Stimulated activated CD4-positive, alpha-beta T cell treated with anti-CD3 and anti-CD28 coated beads, Interleukin-12 subunit alpha, Interleukin-12 subunit beta, amount 100 ng/mL, for 24 hours (primary cell): Measurements from ENCODE around the gene ABCA7.

Experiments used
- DNase-seq, 2 experiments: peaks; one replicate each; pipeline ENCODE4 v3.0.0-alpha.2; 2020; ENCODE audit warnings: low read depth in 2 of 2

The ABCA7 gene, protein sequence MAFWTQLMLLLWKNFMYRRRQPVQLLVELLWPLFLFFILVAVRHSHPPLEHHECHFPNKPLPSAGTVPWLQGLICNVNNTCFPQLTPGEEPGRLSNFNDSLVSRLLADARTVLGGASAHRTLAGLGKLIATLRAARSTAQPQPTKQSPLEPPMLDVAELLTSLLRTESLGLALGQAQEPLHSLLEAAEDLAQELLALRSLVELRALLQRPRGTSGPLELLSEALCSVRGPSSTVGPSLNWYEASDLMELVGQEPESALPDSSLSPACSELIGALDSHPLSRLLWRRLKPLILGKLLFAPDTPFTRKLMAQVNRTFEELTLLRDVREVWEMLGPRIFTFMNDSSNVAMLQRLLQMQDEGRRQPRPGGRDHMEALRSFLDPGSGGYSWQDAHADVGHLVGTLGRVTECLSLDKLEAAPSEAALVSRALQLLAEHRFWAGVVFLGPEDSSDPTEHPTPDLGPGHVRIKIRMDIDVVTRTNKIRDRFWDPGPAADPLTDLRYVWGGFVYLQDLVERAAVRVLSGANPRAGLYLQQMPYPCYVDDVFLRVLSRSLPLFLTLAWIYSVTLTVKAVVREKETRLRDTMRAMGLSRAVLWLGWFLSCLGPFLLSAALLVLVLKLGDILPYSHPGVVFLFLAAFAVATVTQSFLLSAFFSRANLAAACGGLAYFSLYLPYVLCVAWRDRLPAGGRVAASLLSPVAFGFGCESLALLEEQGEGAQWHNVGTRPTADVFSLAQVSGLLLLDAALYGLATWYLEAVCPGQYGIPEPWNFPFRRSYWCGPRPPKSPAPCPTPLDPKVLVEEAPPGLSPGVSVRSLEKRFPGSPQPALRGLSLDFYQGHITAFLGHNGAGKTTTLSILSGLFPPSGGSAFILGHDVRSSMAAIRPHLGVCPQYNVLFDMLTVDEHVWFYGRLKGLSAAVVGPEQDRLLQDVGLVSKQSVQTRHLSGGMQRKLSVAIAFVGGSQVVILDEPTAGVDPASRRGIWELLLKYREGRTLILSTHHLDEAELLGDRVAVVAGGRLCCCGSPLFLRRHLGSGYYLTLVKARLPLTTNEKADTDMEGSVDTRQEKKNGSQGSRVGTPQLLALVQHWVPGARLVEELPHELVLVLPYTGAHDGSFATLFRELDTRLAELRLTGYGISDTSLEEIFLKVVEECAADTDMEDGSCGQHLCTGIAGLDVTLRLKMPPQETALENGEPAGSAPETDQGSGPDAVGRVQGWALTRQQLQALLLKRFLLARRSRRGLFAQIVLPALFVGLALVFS (N-terminal part only)

DNA sequence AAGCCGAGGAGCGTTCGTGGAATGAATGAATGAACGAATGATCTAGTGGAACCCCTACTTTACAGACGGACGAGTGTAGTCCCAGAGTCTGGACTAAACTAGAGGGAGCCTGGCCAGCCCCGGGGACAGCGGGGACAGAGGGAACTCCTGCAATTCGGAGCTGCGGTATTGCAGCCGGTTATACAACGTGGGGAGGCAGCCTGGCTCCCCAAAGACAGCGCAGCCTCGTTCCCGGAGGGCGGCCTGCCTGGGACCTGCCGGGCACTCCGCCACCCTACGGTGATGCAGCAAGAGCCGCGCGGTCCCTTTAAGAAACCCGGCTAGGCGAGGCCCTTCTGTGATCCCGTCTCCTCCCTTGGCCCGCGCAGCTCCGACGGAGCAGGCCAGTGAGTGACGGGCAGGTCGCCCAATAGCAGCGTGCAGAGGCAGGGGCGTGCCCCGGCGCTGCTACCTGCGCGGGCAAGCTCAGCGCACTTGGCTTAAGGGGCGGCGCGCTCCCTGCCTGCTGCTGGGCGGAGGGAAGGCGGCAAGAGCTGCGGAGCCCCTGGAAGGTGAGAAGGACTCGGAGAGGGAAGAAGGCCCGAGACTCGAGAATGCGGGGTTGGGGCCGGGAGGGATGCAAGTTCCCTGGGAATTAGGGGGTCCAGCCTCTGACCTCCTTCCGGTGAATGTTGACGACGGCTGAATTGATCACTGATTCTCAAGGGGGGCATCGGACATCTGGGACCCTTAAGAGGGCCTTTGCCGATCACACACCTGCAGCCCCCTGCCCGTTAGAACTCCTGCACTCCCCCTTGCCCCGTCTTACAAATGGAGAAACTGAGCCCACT lies at the start of gene ABCA7:
Gene ABCA7 (plus strand): TSS at position 462 of the 830 bp plus-strand sequence. CDS start 1,255 bp downstream, outside the sequence.
- DNase-seq: peak; percentile 98 to 100

DNA sequence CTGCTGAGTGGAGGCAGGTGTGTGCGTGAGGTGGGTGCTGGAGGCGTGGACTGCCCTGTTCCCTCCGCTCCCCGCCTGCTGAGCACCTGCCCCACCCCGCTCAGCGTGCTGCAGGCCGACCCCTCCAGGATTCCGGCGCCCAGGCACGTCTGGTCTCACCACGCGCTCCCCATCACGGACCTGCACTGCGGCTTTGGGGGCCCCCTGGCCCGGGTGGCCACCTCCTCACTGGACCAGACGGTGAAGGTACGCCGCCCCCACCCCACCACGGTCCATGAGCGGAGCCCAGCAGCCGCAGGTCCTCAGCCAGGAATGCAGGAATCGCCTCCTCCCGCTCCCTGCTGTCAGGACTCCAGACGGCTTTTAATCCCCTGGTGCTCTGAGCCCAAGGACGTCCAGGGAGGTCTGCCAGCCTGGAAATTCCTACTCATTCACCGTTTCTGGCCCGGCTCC lies 49.8 kb upstream of the ABCA7 start:
- no peak for DNase-seq

DNA sequence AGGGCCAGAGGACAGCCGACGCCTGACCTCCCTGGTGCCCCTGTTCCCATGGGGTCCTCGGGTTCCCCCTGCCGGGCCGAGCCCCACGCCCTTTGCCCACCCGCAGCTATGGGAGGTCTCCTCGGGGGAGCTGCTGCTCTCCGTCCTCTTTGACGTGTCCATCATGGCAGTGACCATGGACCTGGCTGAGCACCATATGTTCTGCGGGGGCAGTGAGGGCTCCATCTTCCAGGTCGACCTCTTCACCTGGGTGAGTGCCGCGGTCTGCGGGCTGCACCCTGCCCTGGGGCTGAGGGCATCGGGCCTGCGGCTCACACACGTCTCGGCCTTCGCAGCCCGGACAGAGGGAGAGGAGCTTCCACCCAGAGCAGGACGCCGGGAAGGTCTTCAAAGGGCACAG lies 49.2 kb upstream of the ABCA7 start:
- no peak for DNase-seq

DNA sequence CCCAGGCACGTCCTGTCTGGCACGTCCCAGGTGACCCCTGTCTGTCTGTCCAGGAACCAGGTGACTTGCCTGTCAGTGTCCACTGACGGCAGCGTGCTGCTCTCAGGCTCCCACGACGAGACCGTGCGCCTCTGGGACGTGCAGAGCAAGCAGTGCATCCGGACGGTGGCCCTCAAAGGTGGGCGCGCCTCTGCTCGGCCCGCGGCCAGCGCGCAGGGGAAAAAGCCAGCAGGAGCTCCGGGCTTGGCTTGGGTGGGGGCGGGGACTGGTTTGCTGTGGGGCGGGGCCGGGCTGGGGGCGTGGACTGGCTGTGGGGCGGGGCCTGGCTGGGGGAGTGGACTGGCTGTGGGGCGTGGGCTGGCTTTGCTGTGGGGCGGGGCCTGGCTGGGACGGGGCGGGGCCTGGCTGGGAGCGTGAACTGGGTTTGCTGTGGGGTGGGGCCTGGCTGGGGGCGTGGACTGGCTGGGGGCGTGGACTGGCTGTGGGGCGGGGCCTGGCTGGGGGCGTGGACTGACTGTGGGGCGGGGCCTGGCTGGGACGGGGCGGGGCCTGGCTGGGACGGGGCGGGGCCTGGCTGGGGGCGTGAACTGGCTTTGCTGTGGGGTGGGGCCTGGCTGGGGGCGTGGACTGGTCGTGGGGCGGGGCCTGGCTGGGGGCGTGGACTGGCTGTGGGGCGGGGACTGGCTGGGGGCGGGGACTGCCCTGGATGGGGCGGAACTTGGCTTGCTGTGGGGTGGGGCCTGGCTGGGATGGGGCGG lies 48.6 kb upstream of the ABCA7 start:
- DNase-seq: peak; percentile 41 to 52

DNA sequence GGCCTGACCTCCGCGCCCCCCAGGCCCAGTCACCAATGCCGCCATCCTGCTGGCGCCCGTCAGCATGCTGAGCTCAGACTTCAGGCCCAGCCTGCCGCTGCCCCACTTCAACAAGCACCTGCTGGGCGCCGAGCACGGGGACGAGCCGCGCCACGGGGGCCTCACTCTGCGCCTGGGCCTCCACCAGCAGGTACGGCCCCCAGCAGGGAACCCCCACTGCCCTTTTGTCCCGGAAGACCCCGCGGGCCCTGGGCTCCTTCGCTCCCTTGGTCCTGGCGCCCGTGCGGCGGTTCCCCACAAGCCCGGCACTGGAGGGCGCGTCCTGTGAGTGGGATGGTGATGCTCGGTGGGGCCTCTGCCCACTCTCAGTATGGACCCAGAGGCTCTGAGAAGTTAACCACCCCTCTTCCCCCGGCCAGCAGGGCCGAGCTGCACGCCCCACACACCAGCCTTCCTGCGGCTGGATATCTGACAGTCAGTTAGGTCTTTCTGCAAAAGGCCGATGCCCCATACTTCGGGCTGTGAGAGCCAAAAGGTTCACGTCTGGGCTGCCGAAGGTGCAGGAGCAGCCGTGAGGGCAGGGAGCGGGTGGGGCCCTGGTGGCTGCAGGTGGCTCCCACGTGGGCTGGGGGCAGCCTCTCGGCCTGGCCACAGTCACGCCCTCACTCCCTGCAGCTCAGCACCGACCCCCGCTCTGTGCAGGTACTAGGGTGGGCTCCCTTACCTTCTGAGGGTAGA lies 47.8 kb upstream of the ABCA7 start:
- DNase-seq: no peak

DNA sequence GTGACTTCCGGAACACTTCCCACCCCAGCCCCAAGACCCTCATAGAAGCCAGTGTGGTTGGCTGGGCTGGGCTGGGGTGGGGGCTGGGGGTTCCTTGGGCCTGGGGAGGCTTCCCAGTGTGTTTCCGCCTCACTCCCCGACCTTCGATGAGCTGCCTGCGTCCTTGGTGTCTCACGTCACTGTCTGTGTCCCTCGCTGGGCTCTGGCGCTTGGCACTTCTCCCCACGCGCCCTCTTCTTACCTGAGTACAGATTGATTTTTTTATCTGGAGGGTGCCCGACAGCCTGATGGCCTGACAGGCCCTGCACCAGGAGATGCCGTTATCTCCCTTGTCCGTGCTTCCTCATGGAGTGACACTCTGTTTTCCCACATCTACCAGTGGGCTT lies 47.2 kb upstream of the ABCA7 start:
- DNase-seq: no peak

DNA sequence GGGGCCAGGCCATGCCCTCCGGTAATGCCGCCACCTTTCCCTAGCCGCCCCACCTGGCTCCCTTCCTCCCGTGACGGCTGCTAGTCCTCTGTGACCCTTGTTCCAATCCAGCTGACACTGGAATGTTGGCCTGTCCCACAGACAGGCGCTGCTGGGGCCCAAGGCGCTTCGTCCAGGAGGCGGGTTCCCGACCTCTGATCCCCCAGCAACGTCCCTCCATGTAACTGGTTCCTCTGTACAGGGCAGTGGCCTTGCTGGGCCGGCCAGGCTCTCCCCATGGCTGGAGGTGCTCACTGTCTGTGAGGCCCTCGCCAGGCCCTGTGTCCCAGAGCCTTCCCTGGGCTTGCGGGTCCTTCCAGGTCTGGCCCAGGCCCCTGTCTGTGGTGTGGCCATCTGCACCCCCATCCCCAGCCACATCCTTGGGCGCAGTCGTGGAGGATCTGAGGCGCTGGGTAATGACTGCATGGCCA lies 46.5 kb upstream of the ABCA7 start:
- DNase-seq: no peak

DNA sequence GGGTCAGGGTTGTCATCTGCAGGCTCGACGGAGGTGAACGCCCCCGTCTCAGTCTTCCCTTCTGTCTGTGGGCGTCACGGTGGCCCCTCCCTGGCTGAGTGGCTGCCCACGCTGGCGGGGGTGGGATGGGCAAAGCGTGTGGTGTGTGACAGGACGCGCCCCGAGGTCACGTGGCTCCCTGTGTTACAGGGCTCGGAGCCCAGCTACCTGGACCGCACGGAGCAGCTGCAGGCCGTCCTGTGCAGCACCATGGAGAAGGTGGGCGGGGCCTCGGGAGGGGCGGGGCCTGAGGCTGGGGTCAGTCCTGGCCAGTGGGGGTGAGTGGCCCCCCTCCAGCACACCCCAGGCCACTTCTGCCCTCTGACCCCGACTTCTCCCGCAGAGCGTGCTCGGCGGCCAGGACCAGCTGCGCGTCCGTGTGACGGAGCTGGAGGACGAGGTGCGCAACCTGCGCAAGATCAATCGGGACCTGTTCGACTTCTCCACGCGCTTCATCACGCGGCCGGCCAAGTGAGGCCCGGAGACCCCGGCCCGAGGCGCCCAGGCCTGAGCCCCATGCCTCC lies 46.0 kb upstream of the ABCA7 start:
- no peak for DNase-seq

DNA sequence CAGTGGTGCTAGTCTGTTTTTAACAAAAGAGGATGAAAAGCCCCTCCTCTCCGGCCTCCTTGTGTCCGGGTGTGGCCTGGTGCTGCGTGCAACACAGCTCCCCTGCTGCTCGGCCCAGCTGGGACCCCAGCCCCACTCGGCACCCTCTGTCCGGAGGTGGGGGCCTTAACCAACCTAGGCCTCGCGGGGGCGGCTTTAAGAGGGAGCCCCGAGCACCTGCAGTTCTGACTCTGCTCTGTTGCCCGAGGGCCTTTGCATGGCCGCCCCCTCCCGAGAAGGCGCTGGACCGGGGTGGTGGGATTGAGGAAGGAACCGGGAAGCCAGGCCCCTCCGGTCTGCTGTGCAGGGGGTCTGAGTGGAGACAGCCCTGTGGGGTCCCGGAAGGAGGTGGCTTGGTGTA lies 45.4 kb upstream of the ABCA7 start:
- no peak for DNase-seq

DNA sequence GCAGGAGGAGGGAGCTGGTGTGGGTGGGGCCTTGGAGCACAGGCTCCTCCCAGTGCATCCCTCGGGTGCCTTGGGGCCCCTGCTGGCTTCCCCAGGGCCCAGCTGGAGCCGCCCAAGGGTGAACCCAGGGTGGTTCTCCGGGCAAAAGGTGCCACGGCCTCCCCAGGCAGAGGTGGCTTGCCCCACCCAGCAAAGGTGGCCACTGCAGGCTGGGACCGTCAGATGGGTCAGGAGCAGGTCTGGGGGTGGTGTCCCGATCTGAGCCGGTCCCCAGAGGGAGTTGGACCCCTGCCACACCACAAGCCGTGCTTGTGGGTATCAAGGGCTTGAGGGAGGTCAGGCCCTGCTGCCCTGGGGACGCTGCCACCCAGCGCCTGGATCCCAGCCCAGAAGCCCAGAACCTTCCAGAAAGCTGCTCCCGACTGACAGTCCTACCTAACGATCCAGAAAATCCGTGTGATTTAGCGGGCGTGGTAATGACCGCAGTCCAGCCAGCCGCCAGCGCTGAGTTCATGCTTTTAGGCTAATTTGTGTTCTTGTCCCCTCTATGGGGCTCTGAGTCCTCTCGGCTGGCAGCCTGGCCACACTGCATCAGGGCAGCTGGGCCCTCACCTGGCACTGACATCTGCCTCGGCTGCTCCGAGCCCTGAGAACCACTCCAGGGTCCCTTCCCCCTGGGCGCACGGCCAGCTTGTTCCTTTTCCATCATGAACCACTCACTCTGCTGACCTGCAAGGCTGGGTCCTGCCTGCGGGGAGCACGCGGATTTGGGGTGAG lies 44.7 kb upstream of the ABCA7 start:
- DNase-seq: no peak

DNA sequence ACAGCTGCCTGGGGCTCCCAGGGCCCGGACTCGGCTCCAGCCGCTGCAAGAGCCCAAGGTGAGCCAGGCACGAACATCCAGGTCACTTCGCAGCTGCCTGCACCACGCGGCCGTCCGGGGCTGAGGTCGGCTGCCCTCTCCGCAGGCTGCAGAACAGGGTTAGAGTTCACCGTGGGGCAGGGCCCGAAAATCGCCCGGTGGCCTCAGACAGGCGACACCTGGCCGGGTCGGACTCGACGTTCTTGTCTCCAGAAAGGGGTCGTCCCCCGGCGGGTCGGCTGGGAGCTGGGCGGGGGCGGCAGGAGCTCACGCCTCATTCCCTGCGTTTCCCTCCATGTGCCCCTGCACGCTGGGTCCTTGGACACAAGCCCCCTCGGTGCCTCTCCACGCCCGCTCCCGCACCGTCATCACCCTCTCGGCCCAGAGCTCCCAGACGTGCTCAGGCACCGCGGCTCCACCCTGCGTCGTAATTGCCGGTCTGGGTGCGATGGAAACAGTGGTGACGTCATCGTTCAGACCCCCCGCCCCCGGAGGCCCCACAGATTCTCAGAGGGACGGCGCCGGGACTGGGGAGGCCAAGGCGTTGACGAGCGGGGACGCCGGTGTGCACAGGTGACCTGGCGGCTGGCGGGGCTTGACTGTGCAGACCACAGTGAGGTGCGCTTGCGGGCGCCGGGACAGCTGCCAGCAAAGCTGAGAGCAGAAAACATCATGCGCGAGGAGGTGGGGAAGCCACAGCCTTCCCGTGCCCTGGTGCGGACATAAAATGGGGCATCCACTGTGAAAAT lies 43.7 kb upstream of the ABCA7 start:
- DNase-seq: peak; percentile 28 to 41

DNA sequence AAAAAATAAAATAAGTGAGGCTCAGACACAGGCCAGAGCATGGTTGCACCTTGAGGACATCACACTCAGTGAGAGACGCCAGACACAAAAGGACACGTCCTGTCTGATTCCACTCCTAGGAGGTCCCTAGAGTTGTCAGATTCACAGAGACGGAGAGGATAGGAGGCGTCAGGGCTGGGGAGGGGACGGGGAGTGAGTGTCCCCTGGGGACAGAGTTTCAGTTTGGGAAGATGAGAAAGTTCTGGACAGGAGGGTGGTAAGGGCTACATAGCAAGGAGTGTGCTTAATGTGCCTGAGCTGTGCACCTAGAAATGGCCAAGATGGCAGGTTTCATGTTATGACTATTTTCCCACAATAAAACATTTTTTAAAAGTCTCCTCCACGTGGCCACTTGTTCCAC lies 41.8 kb upstream of the ABCA7 start:
- no peak for DNase-seq

DNA sequence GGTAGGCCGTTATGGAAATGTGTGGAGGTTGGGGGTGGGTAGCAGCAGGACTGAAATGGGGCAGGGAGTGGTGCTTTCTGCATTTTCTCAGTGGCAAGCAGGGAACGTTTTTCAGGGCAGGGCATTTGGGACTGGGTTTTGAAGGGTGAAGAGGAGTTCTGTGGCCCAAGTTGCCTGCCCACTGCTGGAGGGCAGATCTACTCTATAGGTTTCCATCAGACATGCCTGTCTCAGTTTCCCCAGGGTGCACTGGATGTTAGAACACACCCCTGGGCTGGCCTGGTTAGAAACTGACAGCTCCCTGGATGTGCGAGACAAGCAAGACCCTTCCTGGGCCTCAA lies 40.6 kb upstream of the ABCA7 start:
- no peak for DNase-seq

DNA sequence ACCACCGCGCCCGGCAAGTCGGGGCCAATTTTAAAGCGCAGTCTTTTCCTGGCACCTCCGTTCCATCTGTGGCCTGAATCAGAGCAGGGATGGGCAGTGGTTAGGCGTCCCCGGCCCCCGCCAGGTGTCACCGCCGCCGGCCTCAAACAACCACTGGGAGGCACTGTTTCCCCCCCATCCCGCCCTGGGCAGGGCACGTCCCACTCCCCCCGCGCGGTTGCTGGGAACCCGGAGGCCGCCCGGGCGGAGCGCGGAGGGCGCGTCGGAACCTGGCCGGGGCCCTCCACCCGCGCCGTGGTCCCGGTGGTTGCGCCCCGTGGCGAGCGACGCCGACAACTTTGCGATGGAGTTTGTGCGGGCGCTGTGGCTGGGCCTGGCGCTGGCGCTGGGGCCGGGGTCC lies 39.8 kb upstream of the ABCA7 start, which contains the start of gene GRIN3B:
Gene GRIN3B (plus strand): TSS at position 325 of the 400 bp plus-strand sequence. CDS start 19 bp downstream, at position 344.
- DNase-seq: peak; percentile 41 to 70

DNA sequence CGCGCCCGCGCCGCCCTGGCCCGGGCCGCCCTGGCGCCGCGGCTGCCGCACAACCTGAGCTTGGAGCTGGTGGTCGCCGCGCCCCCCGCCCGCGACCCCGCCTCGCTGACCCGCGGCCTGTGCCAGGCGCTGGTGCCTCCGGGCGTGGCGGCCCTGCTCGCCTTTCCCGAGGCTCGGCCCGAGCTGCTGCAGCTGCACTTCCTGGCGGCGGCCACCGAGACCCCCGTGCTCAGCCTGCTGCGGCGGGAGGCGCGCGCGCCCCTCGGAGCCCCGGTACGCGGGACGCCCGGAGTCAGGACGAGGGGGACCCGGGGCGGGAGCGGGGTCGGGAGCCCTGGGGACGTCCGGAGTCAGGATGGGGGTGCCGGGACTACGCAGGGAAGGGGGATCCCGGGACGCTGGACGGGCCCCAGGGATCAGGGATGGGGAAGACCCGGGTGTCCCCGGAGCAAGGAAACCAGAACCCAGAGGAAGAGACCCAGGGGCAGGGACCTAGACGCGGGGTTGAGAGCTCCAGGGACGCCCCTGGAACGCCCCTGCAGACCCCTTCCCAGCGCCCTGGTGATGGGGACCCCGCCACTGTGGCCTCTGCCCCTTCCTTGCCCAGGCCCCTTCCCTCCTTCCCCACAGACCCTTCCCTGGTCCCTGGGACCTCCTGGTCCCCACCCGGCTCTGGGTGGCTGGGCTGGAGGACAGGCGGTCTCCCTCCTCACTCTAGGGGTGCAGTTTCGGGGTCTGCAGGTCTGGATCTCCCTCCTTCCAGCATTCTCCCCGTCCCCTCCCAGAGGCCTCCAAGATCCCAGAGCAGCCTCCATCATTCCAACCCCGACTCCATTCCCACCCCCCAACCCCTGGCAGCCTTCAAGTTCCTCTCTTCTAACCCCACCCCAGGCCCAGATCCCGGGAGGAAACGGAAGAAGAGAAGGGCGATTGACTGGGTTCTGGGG lies 39.0 kb upstream of the ABCA7 start:
- no peak for DNase-seq

DNA sequence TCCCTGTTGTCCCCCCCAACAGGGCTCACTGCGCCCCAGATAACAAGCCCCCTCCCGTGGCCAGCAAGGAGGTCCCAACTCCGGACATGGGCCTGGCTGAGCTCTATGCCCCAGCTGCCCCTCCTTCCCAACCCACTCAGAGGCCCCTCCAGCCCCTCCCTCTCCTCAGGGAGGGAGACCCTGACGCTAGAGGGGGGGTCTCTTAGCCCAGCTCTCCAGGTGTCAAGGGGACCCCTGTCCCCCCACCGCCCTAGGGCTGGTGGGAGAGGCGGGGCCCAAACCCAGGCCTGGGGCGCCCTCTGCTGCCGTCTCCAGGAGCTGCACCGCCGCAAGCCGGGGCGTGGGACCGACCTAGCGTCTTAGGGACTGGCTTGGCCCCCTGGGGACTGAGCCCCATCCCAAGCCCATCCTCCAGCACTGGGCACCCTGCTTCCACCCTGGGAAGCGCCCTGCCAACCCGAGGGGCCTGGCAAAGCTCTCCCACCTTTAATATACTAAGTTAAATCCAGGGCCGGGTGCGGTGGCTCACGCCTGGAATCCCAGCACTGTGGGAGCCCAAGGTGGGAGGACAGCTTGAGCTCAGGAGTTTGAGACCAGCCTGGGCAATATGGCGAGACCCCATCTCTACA lies 38.3 kb upstream of the ABCA7 start:
- peak; percentile 34 to 67 for DNase-seq
